Caco-2 (cell line): ENCODE measurements around the gene CNTN1. TPM values are rescaled to one million over a fixed set of nuclear protein-coding genes. Genes with fewer than 3 reads are reported as not detected.

Experiments used
- BruUV-seq: library from RNA; stranded (reverse); fragments of 400-500 nt; replicated peaks from 2 replicates; lab custom pipeline; 2021; lab: Mats Ljungman, UMichigan
- CTCF ChIA-PET: fragments of 300-600 bp; sonication (Branson Sonifier 250); formaldehyde crosslinking; loops from one replicate; lab custom pipeline; 2022; ENCODE audit warnings: antibody characterized with exemption; lab: Charles Lee
- POLR2A ChIA-PET: fragments of 300-600 bp; sonication (Branson Sonifier 250); formaldehyde crosslinking; loops from one replicate; lab custom pipeline; 2022; ENCODE audit warnings: antibody characterized with exemption; lab: Charles Lee
- DNase-seq, 2 experiments: peaks; one replicate each; pipeline versions ENCODE4 v3.0.0 to v3.0.0-alpha.2; 2020 to 2022
- H3K27me3 ChIP-seq: replicated peaks from 2 replicates; pipeline ENCODE4 v1.6.0; 2011; ENCODE audit warnings: low read length; ENCODE audit not compliant: control insufficient read depth, insufficient read depth
- H3K36me3 ChIP-seq: 2 replicates; pipeline ENCODE4 v1.5.1; 2011; ENCODE audit warnings: low read length; ENCODE audit not compliant: control insufficient read depth, insufficient read depth
- H3K4me1 ChIP-seq: fragments of 250-450 bp; sonication (Bioruptor Pico); 2 replicates; pipeline ENCODE4 v1.5.1; 2020; ENCODE audit warnings: mild to moderate bottlenecking
- H3K4me3 ChIP-seq: 2 replicates; pipeline ENCODE4 v1.5.1; 2011; ENCODE audit warnings: low read depth, mild to moderate bottlenecking, control low read depth, low read length
- H3K9me3 ChIP-seq: fragments of 250-450 bp; sonication (Bioruptor Pico); 2 replicates; pipeline ENCODE4 v1.5.1; 2020; ENCODE audit warnings: mild to moderate bottlenecking, moderate library complexity
- H3K27ac Mint-ChIP-seq: one replicate; pipeline ENCODE4 v1.8.0; 2022; ENCODE audit warnings: mixed read lengths; ENCODE audit not compliant: unreplicated experiment
- H3K27me3 Mint-ChIP-seq: one replicate; pipeline ENCODE4 v1.8.0; 2022; ENCODE audit warnings: mixed read lengths; ENCODE audit not compliant: insufficient read depth, unreplicated experiment
- H3K36me3 Mint-ChIP-seq: one replicate; pipeline ENCODE4 v1.8.0; 2022; ENCODE audit warnings: mild to moderate bottlenecking, mixed read lengths; ENCODE audit not compliant: insufficient read depth, unreplicated experiment
- H3K4me1 Mint-ChIP-seq: one replicate; pipeline ENCODE4 v1.8.0; 2022; ENCODE audit warnings: low read depth, mixed read lengths; ENCODE audit not compliant: unreplicated experiment
- H3K4me3 Mint-ChIP-seq: one replicate; pipeline ENCODE4 v1.8.0; 2022; ENCODE audit warnings: mild to moderate bottlenecking, moderate library complexity, mixed read lengths; ENCODE audit not compliant: unreplicated experiment
- H3K9me3 Mint-ChIP-seq: one replicate; pipeline ENCODE4 v1.8.0; 2022; ENCODE audit warnings: mixed read lengths; ENCODE audit not compliant: unreplicated experiment
- CTCF ChIP-seq, 2 experiments: fragments of 200-600 bp in 1 of 2; IDR thresholded peaks; 1 replicate in 1 of 2; 2 replicates in 1 of 2; pipeline versions ENCODE4 v1.5.1 to v1.8.0; 2011 to 2022; ENCODE audit warnings: antibody characterized with exemption in 1 of 2, control low read depth in 1 of 2, inconsistent platforms in 1 of 2, low read depth in 1 of 2, low read length in 1 of 2, mild to moderate bottlenecking in 1 of 2, moderate library complexity in 1 of 2; ENCODE audit not compliant: insufficient read depth in 1 of 2, severe bottlenecking in 1 of 2, unreplicated experiment in 1 of 2
- intact Hi-C: fragments of 100-400 bp; cut with micrococcal nuclease; formaldehyde crosslinking; loops from one replicate; pipeline ENCODE4 v1.10.0; 2022; ENCODE audit not compliant: unreplicated experiment
- total RNA-seq: library from RNA; stranded (reverse); gene quantifications from 2 replicates; pipeline ENCODE4 v1.2.3, GENCODE V29; 2022

Gene CNTN1
- total RNA-seq, 1 experiment from 2014 or later: not detected

- H3K36me3 Mint-ChIP-seq: no peaks in the 10 kb centered on the region
- TF ChIP-seq CTCF (IDR thresholded peaks at IDR 0.05; ENCODE audit: insufficient read depth in 1 of 2, low read depth in 1 of 2, low read length in 1 of 2, severe bottlenecking in 1 of 2, unreplicated experiment in 1 of 2): no peak
- H3K27me3 ChIP-seq: no peaks in the 10 kb centered on the region
- intact Hi-C loops: loop anchor here (10.0 kb wide), 1 partner anchor 90 kb away; no protein-coding TSS in a partner anchor
- H3K4me1 Mint-ChIP-seq: no peaks in the 10 kb centered on the region
- no peaks in the 10 kb centered on the region for H3K9me3 ChIP-seq
- H3K4me3 Mint-ChIP-seq: no peak overlapping the region
- no TSS peak for BruUV-seq
- no peaks in the 10 kb centered on the region for H3K36me3 ChIP-seq
- peaks cover 4% of the 10 kb centered on the region for H3K27me3 Mint-ChIP-seq
- ChIA-PET CTCF (no interaction called here), POLR2A (no interaction called here)
- no peaks in the 10 kb centered on the region for H3K4me1 ChIP-seq
- no peak overlapping the region for H3K4me3 ChIP-seq
- H3K9me3 Mint-ChIP-seq: no peaks in the 10 kb centered on the region
- H3K27ac Mint-ChIP-seq: no peak overlapping the region
- no peak for DNase-seq
Measured at GRCh38 chr12:41064411-41064810, 372.2 kb downstream of the CNTN1 start.

- no TSS peak for BruUV-seq
- Histone ChIP-seq H3K27me3 (no peaks in the 10 kb centered on the region), H3K4me3 (no peak overlapping the region), H3K9me3 (no peaks in the 10 kb centered on the region), H3K4me1 (no peaks in the 10 kb centered on the region), H3K36me3 (no peaks in the 10 kb centered on the region)
- ChIA-PET POLR2A (no interaction called here), CTCF (interaction anchor here (0.5 kb wide), 1 partner anchor 1386 kb away, joined by 5 read pairs; no protein-coding TSS in a partner anchor)
- H3K36me3 Mint-ChIP-seq: no peaks in the 10 kb centered on the region
- intact Hi-C loops: loop anchor here (10.0 kb wide), 1 partner anchor 93 kb away; no protein-coding TSS in a partner anchor
- H3K4me1 Mint-ChIP-seq: no peaks in the 10 kb centered on the region
- no peak overlapping the region for H3K27ac Mint-ChIP-seq
- no peak overlapping the region for H3K4me3 Mint-ChIP-seq
- H3K9me3 Mint-ChIP-seq: no peaks in the 10 kb centered on the region
- peak in 1 of 2 experiments; percentile 11 for DNase-seq
- TF ChIP-seq CTCF (IDR thresholded peaks at IDR 0.05; ENCODE audit: insufficient read depth in 1 of 2, low read depth in 1 of 2, low read length in 1 of 2, severe bottlenecking in 1 of 2, unreplicated experiment in 1 of 2): no peak
- peaks cover 4% of the 10 kb centered on the region for H3K27me3 Mint-ChIP-seq
Measured at GRCh38 chr12:41067941-41068645, 375.9 kb downstream of the CNTN1 start.

- H3K4me1 Mint-ChIP-seq: no peaks in the 10 kb centered on the region
- no peaks in the 10 kb centered on the region for H3K36me3 Mint-ChIP-seq
- no peaks in the 10 kb centered on the region for H3K27me3 Mint-ChIP-seq
- intact Hi-C loops: no loop called here
- ChIA-PET POLR2A (no interaction called here), CTCF (no interaction called here)
- no peaks in the 10 kb centered on the region for H3K9me3 Mint-ChIP-seq
- H3K27me3 ChIP-seq: no peaks in the 10 kb centered on the region
- DNase-seq: no peak
- no peaks in the 10 kb centered on the region for H3K9me3 ChIP-seq
- BruUV-seq: no TSS peak
- no peak overlapping the region for H3K4me3 Mint-ChIP-seq
- H3K36me3 ChIP-seq: no peaks in the 10 kb centered on the region
- no peak for TF ChIP-seq CTCF (IDR thresholded peaks at IDR 0.05; ENCODE audit: insufficient read depth in 1 of 2, low read depth in 1 of 2, low read length in 1 of 2, severe bottlenecking in 1 of 2, unreplicated experiment in 1 of 2)
- no peaks in the 10 kb centered on the region for H3K4me1 ChIP-seq
- H3K27ac Mint-ChIP-seq: no peak overlapping the region
- H3K4me3 ChIP-seq: no peak overlapping the region
Measured at GRCh38 chr12:41073633-41074472, 381.6 kb downstream of the CNTN1 start.
